NK-92 (cell line): ENCODE measurements around the gene LBX2.
A peak's percentile ranks its signal among the peaks of the same experiment; 100 is the strongest.
"Not testable (repeated sequence)": the region's sequence is repeated elsewhere in the genome, so short reads cannot be mapped to it uniquely, and the experiment has no call there.

ENCODE experiments used
- DNase-seq: peaks from one replicate; lab custom pipeline; 2025; ENCODE audit not compliant: unreplicated experiment; lab: John Stamatoyannopoulos, UW

The LBX2 gene

DNA sequence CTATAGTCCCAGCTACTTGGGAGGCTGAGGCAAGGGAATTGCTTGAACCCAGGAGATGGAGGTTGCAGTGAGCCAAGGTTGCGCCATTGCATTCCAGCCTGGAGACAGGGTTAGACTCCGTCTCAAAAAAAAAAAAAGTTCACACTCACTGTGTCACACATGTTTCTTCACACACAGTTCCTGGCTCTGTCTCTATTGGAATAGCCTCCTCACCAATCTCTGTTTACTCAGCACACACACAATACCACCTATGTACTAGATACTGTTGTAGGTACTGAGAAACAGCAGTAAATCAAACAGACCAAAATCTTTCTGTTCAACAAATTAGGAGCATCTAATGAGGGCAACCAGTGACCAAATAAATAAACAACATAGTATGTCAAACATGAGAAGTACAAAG lies 13.3 kb downstream of the LBX2 start:
- DNase-seq, result no peak

DNA sequence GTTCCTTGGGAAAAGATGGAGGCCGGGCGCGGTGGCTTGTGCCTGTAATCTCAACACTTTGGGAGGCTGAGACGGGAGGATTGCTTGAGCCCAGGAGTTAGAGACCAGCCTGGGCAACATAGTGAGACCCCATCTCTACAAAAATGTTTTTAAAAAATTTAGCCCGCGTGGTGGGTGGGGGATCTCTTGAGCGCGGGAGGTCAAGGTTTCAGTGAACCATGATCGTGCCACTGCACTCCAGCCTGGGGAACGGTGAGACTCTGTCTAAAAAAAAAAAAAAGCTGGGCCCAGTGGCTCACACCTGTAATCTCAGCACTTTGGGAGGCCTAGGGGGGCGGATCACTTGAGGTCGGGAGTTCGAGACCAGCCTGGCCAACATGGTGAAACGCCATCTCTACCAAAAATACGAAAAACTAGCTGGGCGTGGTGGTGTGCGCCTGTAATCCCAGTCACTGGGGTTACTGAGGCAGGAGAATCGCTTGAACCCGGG lies 15.7 kb downstream of the LBX2 start:
- not testable (repeated sequence) for DNase-seq

DNA sequence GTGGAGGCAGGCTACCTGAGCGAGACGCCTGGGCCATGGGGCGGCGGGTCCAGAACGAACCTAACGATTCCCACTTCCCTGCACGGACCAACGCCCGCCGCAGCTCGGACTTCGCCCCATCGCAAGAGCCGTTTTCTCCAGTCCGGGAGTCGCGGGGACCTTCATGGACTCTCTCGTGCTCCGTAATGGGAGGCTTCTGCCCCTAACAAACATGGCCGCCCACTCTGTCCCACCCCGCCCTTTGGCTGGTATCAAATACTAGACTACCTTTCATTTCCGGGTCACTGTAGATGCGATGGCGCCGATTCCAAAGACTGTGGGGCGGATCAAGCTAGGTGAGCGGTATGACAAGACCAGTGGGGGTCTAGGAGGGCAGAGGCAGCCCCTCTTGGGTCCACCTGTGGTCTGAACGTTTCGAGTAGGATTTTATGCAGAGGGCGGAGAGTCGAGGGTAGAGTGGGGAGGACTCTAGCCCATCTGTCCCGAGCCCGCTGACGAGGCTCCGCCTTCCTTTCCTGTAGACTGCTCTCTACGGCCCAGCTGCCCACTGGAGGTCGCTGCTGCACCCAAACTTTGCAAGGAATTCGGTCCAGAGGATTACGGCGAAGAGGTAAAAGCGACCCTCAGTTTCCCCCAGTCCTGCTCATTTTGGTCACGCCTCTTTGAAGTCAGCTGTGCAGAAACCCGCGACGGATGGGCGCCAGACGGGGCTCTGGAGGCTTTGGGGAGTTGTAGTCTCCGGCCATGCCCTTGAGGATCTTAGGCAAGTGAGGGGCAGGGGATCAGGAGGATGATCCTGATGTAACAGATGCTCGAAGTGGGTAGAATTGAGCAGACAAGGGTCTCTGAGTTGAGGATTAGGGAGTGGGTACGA lies 16.4 kb downstream of the LBX2 start, which contains the start of the genes CCDC142 and TTC31:
Gene CCDC142 (minus strand): TSS at position 198 of the 874 bp plus-strand sequence. CDS start 161 bp downstream, at position 37.
Gene TTC31 (plus strand): TSS at position 281 of the 874 bp plus-strand sequence. CDS start 15 bp downstream, at position 296.
- no peak for DNase-seq

DNA sequence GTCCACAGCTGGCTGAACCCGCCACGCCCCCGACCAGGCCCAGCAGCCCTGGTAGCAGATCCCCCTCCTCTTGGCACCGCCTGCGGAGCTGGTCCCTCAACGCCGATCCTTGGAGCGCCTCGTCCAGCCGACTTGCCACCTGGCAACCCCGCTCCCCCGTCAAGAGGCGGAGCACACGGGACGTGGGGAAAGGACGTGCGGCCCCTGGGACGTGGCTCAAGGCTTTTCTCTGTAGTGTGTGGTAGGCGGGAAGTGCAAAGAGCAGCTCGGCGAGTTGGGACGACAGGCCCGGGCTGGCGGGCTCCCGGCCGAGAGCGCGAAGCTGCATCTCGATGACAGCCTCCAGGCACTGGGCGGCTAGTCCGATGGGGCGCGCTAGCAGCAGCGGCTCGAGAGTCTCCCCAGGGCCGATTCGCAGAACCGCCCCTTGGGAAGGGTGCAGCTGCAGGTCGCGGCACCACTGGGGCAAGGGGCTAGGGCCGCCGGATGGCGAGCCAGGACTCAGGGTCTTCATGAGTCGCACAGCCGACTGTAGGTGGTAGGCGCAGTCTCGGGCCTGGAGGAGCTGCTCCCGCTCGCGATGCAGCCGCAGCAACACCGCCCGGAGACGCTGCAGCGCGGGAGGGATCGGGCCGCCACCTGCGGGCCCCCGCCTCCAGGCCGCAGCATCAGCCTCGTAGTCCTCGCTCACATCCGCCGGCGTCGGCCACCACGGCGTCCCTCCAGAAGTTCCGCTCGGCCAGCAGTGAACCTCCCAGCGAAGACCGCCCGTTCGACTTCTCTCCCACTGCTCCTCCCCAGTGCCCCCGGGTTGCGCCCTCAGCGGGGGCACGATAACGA lies 17.2 kb downstream of the LBX2 start:
- no peak for DNase-seq

DNA sequence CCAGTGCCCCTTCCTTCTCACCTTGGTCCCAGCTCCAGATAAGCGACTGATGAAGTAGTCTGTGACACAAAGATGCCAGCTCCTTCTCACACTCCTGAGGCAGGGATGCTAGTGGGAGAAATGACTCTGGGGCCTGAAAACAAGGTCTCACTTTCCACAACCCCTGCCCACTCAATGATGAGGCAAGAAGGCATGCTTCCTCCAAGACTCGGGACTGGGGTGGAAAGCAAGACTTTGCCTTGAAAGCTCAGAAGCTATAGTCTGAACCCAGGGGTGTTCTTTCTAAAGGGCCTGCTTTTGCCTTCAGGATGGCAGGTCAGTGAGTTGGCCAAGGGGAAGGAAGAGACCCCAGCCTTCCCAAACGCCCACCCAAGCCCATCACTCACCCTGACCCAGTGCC lies 18.0 kb downstream of the LBX2 start:
- DNase-seq, result no peak

DNA sequence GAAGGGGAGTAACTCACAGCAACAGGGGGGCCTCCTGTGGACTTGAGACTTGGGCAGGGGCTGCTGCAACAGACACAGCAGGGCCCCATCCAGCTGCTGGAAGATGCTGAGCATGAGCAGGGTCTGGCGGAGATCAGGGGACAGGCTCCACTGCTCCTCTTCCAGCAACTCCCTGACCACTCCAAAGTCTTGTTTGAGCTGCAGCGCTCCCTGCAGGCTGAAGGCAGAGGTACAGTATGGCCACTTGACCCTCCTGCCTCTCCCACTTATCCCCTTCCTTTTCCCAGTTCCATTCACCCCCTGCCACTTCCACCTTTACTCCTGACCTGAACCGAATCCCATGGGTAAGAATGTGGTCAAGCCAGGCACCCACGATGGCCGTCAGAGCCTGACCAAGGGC lies 24.5 kb downstream of the LBX2 start:
- no peak for DNase-seq

DNA sequence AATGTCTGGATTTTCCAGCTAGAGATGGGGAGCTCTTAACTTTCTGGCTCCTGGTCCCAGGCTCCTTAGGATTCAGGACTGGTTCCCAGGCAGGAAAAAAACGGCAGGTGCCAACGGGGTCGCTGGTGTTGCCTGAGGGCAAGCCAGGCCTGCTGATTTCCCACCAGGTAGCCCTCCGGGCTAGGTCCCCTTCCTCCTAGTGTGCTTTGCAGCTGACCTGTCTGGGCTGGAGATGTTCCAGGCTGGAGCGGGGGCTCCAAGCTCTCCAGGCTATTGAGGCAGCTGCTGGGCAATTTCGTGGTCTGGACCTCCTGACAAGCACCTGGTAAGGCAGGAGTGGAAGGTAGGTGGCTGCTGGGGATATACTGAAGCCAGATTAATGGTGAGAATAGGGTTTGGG lies 24.9 kb downstream of the LBX2 start:
- no peak for DNase-seq

DNA sequence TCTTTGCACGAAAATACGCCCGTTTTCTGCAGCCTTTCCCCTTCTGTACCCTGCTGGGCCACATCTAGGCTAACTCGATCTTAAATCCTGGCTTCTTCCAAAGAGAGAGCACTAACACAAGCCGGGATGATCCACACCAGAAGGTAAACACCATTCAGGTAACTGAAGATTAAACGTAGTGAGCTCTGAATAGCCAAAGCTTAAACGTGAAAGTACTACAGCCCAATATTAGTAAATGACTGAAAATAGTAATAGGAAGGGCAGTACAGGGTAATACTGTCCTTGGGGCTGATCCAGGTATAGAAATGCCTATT lies 26.5 kb downstream of the LBX2 start:
- no peak for DNase-seq

DNA sequence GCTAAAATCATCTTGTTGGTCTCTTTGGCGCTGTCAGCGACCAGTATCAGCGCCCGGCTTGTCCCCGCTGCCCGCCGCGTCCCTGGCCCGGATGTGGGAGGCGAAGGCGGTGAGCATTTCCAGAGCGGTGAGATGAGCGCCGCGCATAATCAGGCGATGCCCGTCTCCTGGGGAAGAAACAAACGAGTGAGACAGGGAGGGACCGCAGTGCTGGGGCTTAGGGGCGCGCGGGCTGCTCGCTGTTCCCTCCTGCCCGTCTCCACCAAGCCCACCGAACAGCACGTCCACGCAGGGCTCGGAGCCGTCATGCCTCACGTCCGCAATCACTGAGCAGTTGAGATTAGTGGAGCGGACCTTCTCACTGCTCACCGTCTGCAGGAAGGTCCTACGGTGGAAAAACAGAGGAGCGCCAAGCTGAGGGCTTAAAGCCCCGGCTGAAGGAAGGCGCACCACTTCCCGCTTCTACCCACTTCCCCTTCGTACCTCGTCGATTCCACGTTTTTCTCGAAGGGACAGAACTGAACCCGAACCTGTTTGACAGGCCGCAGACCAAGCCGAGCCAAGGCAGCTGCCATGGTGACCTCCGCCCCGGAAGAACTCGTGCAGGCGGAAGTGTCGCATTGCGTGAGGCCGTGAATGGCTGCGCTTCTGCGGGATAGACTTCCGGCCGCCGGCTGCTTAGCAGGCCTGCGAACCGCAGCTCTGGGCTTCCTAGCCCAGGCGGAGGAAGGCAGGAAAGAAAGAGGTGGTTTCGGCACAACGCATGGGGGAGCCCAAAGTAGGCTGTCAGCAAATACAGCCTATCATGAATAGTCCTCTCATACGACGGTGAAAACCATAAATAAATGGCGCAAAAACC lies 27.1 kb downstream of the LBX2 start, which contains the start of gene MRPL53:
Gene MRPL53 (minus strand): TSS at position 595 of the 859 bp plus-strand sequence. CDS start 20 bp downstream, at position 575.
- DNase-seq, result peak; percentile 73

DNA sequence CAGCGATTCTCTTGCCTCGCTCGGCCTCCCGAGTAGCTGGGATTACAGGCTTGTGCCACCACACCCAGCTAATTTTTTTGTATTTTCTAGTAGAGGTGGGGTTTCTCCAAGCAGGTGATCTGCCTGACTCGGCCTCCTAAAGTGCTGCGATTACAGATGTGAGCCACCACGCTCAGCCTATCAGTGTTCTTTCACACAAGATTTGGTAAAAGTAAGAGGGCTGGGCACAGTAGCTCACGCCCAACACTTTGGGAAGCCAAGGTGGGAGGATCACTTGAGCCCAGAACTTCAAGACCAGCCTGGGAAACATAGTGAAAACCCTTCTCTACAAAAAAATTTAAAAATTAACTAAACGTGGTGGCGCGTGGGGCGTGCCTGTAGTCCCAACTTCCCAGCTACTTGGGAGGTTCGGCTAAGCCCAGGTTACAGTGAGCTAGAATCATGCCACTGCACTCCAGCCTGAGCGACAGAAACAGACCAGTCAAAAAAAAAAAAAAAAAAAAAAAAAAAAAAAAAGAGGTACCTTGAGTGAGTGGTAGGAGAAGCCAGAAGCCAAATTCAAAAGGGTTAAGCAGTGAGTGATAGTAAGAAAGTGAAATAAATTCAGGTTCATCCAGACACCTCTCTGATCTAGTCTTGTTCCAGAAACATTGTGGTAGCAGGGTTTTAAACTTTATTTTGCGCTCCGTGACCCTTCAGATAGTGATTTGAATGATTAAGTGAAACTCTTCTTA lies 27.9 kb downstream of the LBX2 start:
- DNase-seq, result no peak

DNA sequence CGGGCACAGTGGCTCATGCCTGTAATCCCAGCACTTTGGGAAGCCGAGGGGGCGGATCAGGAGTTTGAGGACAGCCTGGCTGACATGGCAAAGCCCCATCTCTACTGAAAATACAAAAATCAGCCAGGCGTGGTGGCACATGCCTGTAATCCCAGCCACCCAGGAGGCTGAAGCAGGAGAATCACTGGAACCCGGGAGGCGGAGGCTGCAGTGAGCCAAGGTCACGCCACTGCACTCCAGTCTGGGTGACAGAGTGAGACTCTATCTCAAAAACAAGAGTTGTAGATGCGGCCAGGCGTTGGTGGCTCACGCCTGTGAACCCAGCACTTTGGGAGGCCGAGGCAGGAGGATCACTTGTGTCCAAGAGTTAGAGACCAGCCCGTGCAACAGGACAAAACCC lies 28.7 kb downstream of the LBX2 start:
- not testable (repeated sequence) for DNase-seq

DNA sequence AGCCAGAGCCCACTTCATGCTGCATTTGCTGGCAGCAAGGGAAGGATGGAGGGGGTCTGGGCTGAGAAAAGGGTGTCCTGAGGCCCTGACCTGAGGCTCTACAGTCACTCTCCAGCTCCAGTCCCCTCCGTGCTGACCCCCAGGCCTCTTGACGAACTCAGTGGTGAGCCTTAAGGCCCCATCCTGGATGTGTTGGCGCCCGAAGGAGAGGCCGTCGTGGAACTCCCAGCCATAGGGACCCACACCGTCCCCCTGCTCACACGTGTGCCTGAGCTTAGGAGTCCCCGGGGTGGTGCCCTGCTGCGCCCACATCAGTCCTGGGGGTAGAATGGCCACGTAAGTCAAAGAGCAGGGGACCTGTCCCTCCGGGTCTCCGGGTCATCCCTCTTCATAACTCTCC lies 35.0 kb downstream of the LBX2 start:
- DNase-seq, result no peak

DNA sequence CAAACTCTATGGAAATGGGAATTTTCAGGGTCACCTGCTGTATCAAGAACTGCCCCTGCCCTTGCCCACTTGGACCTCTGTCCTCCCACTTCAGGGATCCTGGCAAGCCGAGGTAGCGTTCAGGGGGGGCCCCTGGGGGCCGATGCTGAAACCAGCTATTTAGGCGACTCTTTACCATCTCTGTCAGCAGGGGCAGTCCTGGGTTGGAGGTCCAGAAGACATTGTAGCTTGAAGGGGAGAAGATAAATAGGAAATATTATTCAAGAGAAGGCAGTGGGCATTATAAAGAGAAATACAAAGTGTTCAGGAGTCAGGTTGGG lies 36.7 kb downstream of the LBX2 start:
- no peak for DNase-seq

DNA sequence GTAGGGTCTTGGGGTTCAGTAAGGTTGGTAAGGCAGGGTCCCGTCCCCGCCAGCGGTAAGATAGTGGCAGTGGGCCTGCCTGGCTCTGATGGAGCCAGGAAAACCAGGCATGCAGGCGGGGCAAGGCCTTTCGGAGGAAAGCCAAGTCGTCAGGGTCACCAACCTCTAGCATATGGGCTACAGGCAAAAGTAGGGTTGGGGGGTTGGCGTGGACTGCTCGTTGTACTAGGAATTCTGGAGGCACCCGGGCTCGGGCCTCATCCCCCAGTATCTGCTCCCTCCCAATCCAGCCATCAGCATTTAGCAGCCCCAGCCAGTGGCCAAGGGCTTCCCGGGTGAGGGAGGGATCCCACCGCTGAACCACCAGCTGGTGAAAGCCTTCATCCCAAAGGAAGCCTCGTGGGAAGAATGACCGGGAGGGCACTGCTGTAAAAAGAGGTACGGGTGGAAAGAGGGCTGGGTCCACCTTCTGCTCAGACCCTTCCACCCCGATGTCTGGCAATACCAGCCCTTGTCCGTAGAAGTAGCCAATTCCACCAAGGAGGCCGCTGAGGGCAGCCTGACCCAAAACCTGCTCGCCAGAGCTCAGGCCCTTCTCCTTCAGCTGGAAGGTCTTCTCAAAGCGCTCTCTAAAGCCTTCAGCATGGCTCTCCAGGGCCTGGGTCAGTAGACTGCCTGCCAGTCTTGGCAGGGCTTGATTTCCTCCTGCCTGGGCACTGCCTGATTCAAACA lies 37.2 kb downstream of the LBX2 start:
- DNase-seq, result no peak

DNA sequence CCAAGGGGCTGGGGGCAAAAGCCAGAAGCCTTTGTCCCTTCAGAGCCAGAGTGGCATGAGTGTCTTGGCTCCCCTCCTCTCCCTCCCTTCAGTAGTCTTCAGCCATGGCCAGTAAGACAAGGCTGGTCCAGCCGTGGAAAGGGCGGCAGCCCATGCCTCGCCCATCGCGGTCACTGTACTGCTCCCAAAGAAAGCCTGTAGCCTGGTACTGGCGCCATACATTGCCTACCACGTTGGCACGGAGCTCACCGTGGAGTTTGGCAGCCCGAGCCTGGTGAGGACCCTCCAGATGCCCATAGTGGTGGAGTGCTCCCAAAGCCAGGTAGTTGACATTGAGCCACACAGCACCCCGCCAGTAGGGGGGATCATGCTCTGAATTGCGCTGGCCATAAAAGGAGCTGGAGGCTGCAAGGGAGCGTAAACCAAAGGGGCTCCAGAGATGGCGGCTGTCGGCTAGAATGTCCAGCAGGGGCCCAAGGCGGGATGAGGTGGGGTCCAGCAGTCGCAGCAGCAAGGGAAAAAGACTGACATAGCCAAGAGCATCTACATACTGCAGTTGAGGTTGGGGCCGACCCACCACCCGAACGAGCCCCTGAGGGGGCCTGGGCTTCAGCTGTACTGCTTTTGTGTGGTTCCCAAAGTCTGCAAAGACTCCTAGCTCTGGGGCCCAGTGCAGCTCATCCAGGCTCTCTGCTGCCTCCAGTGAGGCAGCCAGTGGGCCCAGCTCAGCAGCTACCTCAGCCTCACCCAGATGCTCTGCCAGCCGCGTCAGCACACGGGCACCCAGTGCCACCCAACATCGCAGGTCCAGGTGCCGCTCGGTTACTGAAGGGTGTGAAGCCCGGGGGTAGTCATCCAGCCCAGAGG lies 38.0 kb downstream of the LBX2 start:
- DNase-seq, result no peak

DNA sequence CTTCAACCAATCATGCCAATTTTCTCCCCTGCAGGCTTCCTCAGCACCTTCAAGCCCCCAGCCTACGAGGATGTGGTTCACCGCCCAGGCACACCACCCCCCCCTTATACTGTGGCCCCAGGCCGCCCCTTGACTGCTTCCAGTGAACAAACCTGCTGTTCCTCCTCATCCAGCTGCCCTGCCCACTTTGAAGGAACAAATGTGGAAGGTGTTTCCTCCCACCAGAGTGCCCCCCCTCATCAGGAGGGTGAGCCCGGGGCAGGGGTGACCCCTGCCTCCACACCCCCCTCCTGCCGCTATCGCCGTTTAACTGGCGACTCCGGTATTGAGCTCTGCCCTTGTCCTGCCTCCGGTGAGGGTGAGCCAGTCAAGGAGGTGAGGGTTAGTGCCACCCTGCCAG lies 39.2 kb downstream of the LBX2 start:
- DNase-seq, result not testable (repeated sequence)

DNA sequence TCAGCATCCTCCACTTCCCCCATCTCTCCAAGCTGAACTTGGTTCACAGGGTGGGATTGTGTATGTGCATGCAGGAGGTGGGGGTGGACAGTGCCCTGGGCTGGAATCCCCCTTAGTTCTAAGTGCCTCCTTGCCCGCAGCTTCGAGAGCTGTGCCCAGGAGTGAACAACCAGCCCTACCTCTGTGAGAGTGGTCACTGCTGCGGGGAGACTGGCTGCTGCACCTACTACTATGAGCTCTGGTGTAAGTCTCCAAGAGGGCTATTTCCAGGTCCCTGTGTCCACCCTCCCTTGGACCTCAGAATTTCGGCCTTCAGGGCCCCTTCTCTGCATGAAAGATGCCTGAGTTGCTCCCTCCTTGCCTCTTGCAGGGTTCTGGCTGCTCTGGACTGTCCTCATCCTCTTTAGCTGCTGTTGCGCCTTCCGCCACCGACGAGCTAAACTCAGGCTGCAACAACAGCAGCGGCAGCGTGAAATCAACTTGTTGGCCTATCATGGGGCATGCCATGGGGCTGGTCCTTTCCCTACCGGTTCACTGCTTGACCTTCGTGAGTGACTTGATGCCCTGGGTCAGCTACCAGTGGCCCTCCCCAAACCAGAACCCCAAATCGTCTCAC lies 39.8 kb downstream of the LBX2 start:
- DNase-seq, result not testable (repeated sequence)

DNA sequence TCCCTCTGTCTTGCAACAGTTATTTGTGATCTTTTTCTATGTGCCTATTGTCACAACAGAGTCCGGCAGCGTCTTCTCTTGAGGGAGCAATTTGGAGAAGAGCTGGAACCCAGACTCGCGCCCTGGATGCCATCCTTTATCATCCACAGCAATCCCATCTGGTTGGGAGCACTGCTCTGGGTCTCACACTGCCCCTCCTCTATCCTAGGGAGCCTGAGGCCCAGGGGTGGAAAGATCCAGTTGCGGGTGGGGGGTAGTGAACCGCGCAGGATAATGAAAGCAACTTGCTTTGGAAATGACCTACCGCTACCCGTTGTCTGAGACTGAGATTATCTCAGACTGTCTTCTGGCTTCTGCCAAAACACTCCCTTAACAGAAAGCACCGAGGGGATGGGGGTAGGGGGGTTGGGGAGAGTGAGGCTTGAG lies 40.5 kb downstream of the LBX2 start:
- DNase-seq, result no peak
